Measurements from ENCODE around the gene LRBA.
"Not testable (repeated sequence)": the region's sequence is repeated elsewhere in the genome, so short reads cannot be mapped to it uniquely, and the experiment has no call there.

The LRBA gene

GRCh38 chr4:150714462-150715438, 300.3 kb downstream of the LRBA start:
- DNase-seq = no peak

- DNase-seq = no peak
Observed at GRCh38 chr4:150713251-150713650, 301.8 kb downstream of the LRBA start.

- no peak for DNase-seq
Observed at GRCh38 chr4:150710770-150711375, 304.2 kb downstream of the LRBA start.

GRCh38 chr4:150708004-150708403, 307.1 kb downstream of the LRBA start:
- DNase-seq = no peak

- no peak for DNase-seq
Observed at GRCh38 chr4:150699599-150699998, 315.5 kb downstream of the LRBA start.

- no peak for DNase-seq
Observed at GRCh38 chr4:150695162-150695561, 319.9 kb downstream of the LRBA start.

- DNase-seq = no peak
Observed at GRCh38 chr4:150694438-150694837, 320.6 kb downstream of the LRBA start.

- no peak for DNase-seq
Observed at GRCh38 chr4:150683775-150684350, 331.2 kb downstream of the LRBA start.

- no peak for DNase-seq
Observed at GRCh38 chr4:150682126-150682525, 333.0 kb downstream of the LRBA start.

- no peak for DNase-seq
Observed at GRCh38 chr4:150681063-150681462, 334.0 kb downstream of the LRBA start.

- no peak for DNase-seq
Observed at GRCh38 chr4:150680651-150681050, 334.4 kb downstream of the LRBA start.

- no peak for DNase-seq
Observed at GRCh38 chr4:150679765-150680343, 335.2 kb downstream of the LRBA start.

GRCh38 chr4:150679018-150679764, 335.9 kb downstream of the LRBA start:
- DNase-seq = no peak

- DNase-seq = no peak
Observed at GRCh38 chr4:150673793-150674192, 341.3 kb downstream of the LRBA start.

GRCh38 chr4:150668824-150669223, 346.3 kb downstream of the LRBA start:
- DNase-seq = no peak

- DNase-seq = no peak
Observed at GRCh38 chr4:150664935-150665334, 350.1 kb downstream of the LRBA start.

GRCh38 chr4:150662686-150663085, 352.4 kb downstream of the LRBA start:
- no peak for DNase-seq

GRCh38 chr4:150661551-150661950, 353.5 kb downstream of the LRBA start:
- DNase-seq = not testable (repeated sequence)

GRCh38 chr4:150658258-150658657, 356.8 kb downstream of the LRBA start:
- not testable (repeated sequence) for DNase-seq

- no peak for DNase-seq
Observed at GRCh38 chr4:150656891-150657290, 358.2 kb downstream of the LRBA start.

GRCh38 chr4:150650751-150651150, 364.3 kb downstream of the LRBA start:
- DNase-seq = no peak

GRCh38 chr4:150648123-150648522, 367.0 kb downstream of the LRBA start:
- no peak for DNase-seq

GRCh38 chr4:150647008-150647407, 368.1 kb downstream of the LRBA start:
- no peak for DNase-seq
